Endothelial cell of umbilical vein (primary cell): ENCODE results near the gene HAVCR2.

Experiments
- EZH2 ChIP-seq: IDR thresholded peaks from 2 replicates; pipeline ENCODE4 v1.6.1; 2012; ENCODE audit warnings: borderline replicate concordance, low read depth, mild to moderate bottlenecking, moderate library complexity, low read length, inconsistent platforms; ENCODE audit not compliant: severe bottlenecking
- FOS ChIP-seq: IDR thresholded peaks from 2 replicates; pipeline ENCODE4 v1.6.1; 2011; ENCODE audit warnings: mild to moderate bottlenecking, low read length, moderate library complexity, borderline replicate concordance; ENCODE audit not compliant: insufficient read depth
- JUN ChIP-seq: IDR thresholded peaks from 2 replicates; pipeline ENCODE4 v1.6.1; 2011; ENCODE audit warnings: borderline replicate concordance, low read depth; ENCODE audit not compliant: insufficient read length, insufficient read depth
- MAX ChIP-seq: IDR thresholded peaks from 2 replicates; pipeline ENCODE4 v1.6.1; 2011; ENCODE audit not compliant: insufficient read depth, insufficient read length
- MYC ChIP-seq: IDR thresholded peaks from one replicate; pipeline ENCODE4 v1.6.1; 2011; ENCODE audit warnings: mild to moderate bottlenecking, low read depth, low read length
- POLR2A ChIP-seq: IDR thresholded peaks from 2 replicates; pipeline ENCODE4 v1.6.1; 2012; ENCODE audit warnings: low read depth, mild to moderate bottlenecking, control low read depth, low read length
- POLR2AphosphoS5 ChIP-seq: IDR thresholded peaks from 2 replicates; pipeline ENCODE4 v1.6.1; 2012; ENCODE audit warnings: low read depth, mild to moderate bottlenecking, control low read depth, low read length, moderate library complexity; ENCODE audit not compliant: insufficient read depth
- TF ChIP-seq, protein P1 (sequence below), 2 donors: IDR thresholded peaks; 1 replicate in 1 of 2; 2 replicates in 1 of 2; pipeline ENCODE4 v1.5.1; 2011; ENCODE audit warnings: low read length in 2 of 2, mild to moderate bottlenecking in 2 of 2, moderate library complexity in 2 of 2, control low read depth in 1 of 2, inconsistent platforms in 1 of 2, low read depth in 1 of 2; ENCODE audit not compliant: insufficient read depth in 1 of 2; ENCODE audit errors: extremely low read depth in 1 of 2

GRCh38 chr5:157155297-157155696 is 46.5 kb upstream of the HAVCR2 start:
- TF ChIP-seq EZH2 = no peak
- TF ChIP-seq, protein P1, sequence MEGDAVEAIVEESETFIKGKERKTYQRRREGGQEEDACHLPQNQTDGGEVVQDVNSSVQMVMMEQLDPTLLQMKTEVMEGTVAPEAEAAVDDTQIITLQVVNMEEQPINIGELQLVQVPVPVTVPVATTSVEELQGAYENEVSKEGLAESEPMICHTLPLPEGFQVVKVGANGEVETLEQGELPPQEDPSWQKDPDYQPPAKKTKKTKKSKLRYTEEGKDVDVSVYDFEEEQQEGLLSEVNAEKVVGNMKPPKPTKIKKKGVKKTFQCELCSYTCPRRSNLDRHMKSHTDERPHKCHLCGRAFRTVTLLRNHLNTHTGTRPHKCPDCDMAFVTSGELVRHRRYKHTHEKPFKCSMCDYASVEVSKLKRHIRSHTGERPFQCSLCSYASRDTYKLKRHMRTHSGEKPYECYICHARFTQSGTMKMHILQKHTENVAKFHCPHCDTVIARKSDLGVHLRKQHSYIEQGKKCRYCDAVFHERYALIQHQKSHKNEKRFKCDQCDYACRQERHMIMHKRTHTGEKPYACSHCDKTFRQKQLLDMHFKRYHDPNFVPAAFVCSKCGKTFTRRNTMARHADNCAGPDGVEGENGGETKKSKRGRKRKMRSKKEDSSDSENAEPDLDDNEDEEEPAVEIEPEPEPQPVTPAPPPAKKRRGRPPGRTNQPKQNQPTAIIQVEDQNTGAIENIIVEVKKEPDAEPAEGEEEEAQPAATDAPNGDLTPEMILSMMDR (IDR thresholded peaks at IDR 0.05; ENCODE audit: extremely low read depth in 1 of 2, insufficient read depth in 1 of 2, low read depth in 1 of 2, low read length in 2 of 2) = no peak
- TF ChIP-seq POLR2A = no peak
- TF ChIP-seq POLR2AphosphoS5 = no peak
- no peak for TF ChIP-seq MYC
- TF ChIP-seq MAX = no peak
- no peak for TF ChIP-seq JUN
- TF ChIP-seq FOS = no peak
